ENCODE results near the gene RICTOR.
A peak's percentile ranks its signal among the peaks of the same experiment; 100 is the strongest.

Gene RICTOR

GRCh38 chr5:39074017-39074814 lies at the start of gene RICTOR:
TSS of gene RICTOR (minus strand) at chr5:39074399. CDS start at chr5:39074377, 22 bp downstream.
- DNase-seq (ENCODE audit: low spot score) = peak; percentile 92

GRCh38 chr5:39121922-39122321 lies 47.7 kb upstream of the RICTOR start:
- no peak for DNase-seq (ENCODE audit: low spot score)

- no peak for DNase-seq (ENCODE audit: low spot score)
Measured at GRCh38 chr5:39121315-39121714, 47.1 kb upstream of the RICTOR start.

- no peak for DNase-seq (ENCODE audit: low spot score)
Measured at GRCh38 chr5:39120052-39120420, 45.8 kb upstream of the RICTOR start.

GRCh38 chr5:39119404-39120051 lies 45.3 kb upstream of the RICTOR start:
- DNase-seq (ENCODE audit: low spot score) = no peak

- DNase-seq (ENCODE audit: low spot score) = no peak
Measured at GRCh38 chr5:39118638-39119037, 44.4 kb upstream of the RICTOR start.

- DNase-seq (ENCODE audit: low spot score) = no peak
Measured at GRCh38 chr5:39117401-39117800, 43.2 kb upstream of the RICTOR start.

- DNase-seq (ENCODE audit: low spot score) = no peak
Measured at GRCh38 chr5:39116344-39117170, 42.4 kb upstream of the RICTOR start.

GRCh38 chr5:39115644-39116343 lies 41.6 kb upstream of the RICTOR start:
- no peak for DNase-seq (ENCODE audit: low spot score)

GRCh38 chr5:39114155-39114554 lies 40.0 kb upstream of the RICTOR start:
- DNase-seq (ENCODE audit: low spot score) = no peak

- no peak for DNase-seq (ENCODE audit: low spot score)
Measured at GRCh38 chr5:39113354-39113953, 39.3 kb upstream of the RICTOR start.

- no peak for DNase-seq (ENCODE audit: low spot score)
Measured at GRCh38 chr5:39109606-39110005, 35.4 kb upstream of the RICTOR start.

GRCh38 chr5:39108987-39109386 lies 34.8 kb upstream of the RICTOR start:
- DNase-seq (ENCODE audit: low spot score) = no peak

- no peak for DNase-seq (ENCODE audit: low spot score)
Measured at GRCh38 chr5:39107350-39107749, 33.2 kb upstream of the RICTOR start.

GRCh38 chr5:39106322-39106721 lies 32.1 kb upstream of the RICTOR start:
- DNase-seq (ENCODE audit: low spot score) = no peak

GRCh38 chr5:39104221-39104620 lies 30.0 kb upstream of the RICTOR start:
- DNase-seq (ENCODE audit: low spot score) = no peak

GRCh38 chr5:39102684-39103155 lies 28.5 kb upstream of the RICTOR start:
- DNase-seq (ENCODE audit: low spot score) = no peak

GRCh38 chr5:39100851-39101396 lies 26.7 kb upstream of the RICTOR start:
- DNase-seq (ENCODE audit: low spot score) = no peak

- DNase-seq (ENCODE audit: low spot score) = no peak
Measured at GRCh38 chr5:39100301-39100850, 26.2 kb upstream of the RICTOR start.

- DNase-seq (ENCODE audit: low spot score) = no peak
Measured at GRCh38 chr5:39099831-39100230, 25.6 kb upstream of the RICTOR start.

GRCh38 chr5:39093352-39093751 lies 19.2 kb upstream of the RICTOR start:
- no peak for DNase-seq (ENCODE audit: low spot score)
